ENCODE results near the gene THSD7A.

DNA sequence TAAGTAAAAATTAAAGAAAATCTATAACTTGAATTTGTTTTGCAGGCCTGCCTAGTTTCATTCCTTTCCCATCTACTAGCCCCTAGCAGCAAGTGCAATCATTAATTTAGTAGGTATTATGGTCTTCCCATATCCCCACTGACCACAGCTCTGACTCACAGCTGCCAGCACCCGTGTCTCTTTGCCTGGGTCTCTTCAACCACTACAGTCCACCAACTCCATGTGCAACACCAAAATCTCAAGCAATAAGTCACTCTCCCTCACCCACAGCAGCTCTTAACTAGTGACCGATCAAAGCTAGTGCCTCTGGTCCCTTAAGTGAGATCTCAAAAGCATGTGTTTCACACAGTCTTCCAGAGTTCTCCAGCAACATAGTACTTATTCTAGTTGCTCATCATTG is 26.0 kb upstream of the THSD7A start:
- TF ChIP-seq, protein P1, sequence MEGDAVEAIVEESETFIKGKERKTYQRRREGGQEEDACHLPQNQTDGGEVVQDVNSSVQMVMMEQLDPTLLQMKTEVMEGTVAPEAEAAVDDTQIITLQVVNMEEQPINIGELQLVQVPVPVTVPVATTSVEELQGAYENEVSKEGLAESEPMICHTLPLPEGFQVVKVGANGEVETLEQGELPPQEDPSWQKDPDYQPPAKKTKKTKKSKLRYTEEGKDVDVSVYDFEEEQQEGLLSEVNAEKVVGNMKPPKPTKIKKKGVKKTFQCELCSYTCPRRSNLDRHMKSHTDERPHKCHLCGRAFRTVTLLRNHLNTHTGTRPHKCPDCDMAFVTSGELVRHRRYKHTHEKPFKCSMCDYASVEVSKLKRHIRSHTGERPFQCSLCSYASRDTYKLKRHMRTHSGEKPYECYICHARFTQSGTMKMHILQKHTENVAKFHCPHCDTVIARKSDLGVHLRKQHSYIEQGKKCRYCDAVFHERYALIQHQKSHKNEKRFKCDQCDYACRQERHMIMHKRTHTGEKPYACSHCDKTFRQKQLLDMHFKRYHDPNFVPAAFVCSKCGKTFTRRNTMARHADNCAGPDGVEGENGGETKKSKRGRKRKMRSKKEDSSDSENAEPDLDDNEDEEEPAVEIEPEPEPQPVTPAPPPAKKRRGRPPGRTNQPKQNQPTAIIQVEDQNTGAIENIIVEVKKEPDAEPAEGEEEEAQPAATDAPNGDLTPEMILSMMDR (conservative IDR thresholded peaks at IDR 0.05; ENCODE audit: low read depth, low read length), result no peak
- TF ChIP-seq EZH2 (IDR thresholded peaks at IDR 0.05; ENCODE audit: borderline replicate concordance, low read depth, low read length, poor library complexity, severe bottlenecking), result no peak
